ENCODE measurements around the gene S100A11.

Gene S100A11

GRCh38 chr1:152001631-152002584 is 34.9 kb downstream of the S100A11 start:
- DNase-seq = peak; percentile 99

GRCh38 chr1:152000964-152001630 is 35.7 kb downstream of the S100A11 start:
- DNase-seq = no peak

- DNase-seq = no peak
Observed at GRCh38 chr1:151998611-151999362, 38.0 kb downstream of the S100A11 start.

GRCh38 chr1:151997284-151997570 is 39.6 kb downstream of the S100A11 start:
- no peak for DNase-seq

GRCh38 chr1:151995774-151996173 is 41.0 kb downstream of the S100A11 start:
- DNase-seq = no peak

- peak; percentile 100 for DNase-seq
Observed at GRCh38 chr1:151994956-151995355, 41.8 kb downstream of the S100A11 start.

GRCh38 chr1:151993734-151994496 is 42.9 kb downstream of the S100A11 start, which contains the start of gene S100A10:
Gene S100A10 (minus strand): TSS chr1:151993859. CDS start chr1:151986230, 7,629 bp downstream.
- peak; percentile 75 for DNase-seq

GRCh38 chr1:151993084-151993733 is 43.6 kb downstream of the S100A11 start:
- no peak for DNase-seq

GRCh38 chr1:151992303-151993083 is 44.3 kb downstream of the S100A11 start:
- peak; percentile 88 for DNase-seq

- no peak for DNase-seq
Observed at GRCh38 chr1:151991663-151992302, 45.0 kb downstream of the S100A11 start.

- DNase-seq = peak; percentile 79
Observed at GRCh38 chr1:151990856-151991198, 46.0 kb downstream of the S100A11 start.

GRCh38 chr1:151990058-151990855 is 46.5 kb downstream of the S100A11 start:
- DNase-seq = no peak

- DNase-seq = peak; percentile 85
Observed at GRCh38 chr1:151989211-151989862, 47.5 kb downstream of the S100A11 start.

- DNase-seq = peak; percentile 95
Observed at GRCh38 chr1:151988405-151988923, 48.3 kb downstream of the S100A11 start.

- DNase-seq = peak; percentile 48
Observed at GRCh38 chr1:151986501-151987190, 50.2 kb downstream of the S100A11 start.

GRCh38 chr1:151985768-151986167 is 51.0 kb downstream of the S100A11 start:
- DNase-seq = no peak

GRCh38 chr1:151985270-151985669 is 51.5 kb downstream of the S100A11 start:
- no peak for DNase-seq

GRCh38 chr1:151984313-151984956 is 52.4 kb downstream of the S100A11 start:
- peak; percentile 64 for DNase-seq
